Erythroblast (primary cell): ENCODE results near the gene ANKRD29.

Source experiments
- GATA1 ChIP-seq: IDR thresholded peaks from 2 replicates; pipeline ENCODE4 v1.6.1; 2011; ENCODE audit warnings: low read depth, mild to moderate bottlenecking, control low read depth, low read length, moderate library complexity
- POLR2A ChIP-seq: IDR thresholded peaks from 2 replicates; pipeline ENCODE4 v1.6.1; 2011; ENCODE audit warnings: mild to moderate bottlenecking, low read length

GRCh38 chr18:23616258-23616657 is 46.5 kb downstream of the ANKRD29 start:
- TF ChIP-seq POLR2A (no peak), GATA1 (no peak)
